Neural cell (in vitro differentiated cells): ENCODE results near the gene ZNF331.

Experiments used
- CTCF ChIP-seq: fragments of 450-650 bp; IDR thresholded peaks from 2 replicates; pipeline ENCODE4 v1.5.1; 2014; ENCODE audit warnings: antibody characterized with exemption, mild to moderate bottlenecking, moderate library complexity; ENCODE audit not compliant: poor library complexity, severe bottlenecking
- EP300 ChIP-seq: fragments of 450-650 bp; conservative IDR thresholded peaks from 2 replicates; pipeline ENCODE4 v1.6.1; 2014; ENCODE audit warnings: antibody characterized with exemption, mild to moderate bottlenecking, moderate library complexity; ENCODE audit not compliant: poor library complexity, severe bottlenecking
- EZH2 ChIP-seq: fragments of 200-600, 300-800 bp; shearing (Covaris generic), sonication (generic); IDR thresholded peaks from 2 replicates; pipeline ENCODE4 v1.6.1; 2014; ENCODE audit warnings: antibody characterized with exemption, low read length, borderline replicate concordance, mild to moderate bottlenecking; ENCODE audit not compliant: insufficient read depth, poor library complexity, severe bottlenecking
- MXI1 ChIP-seq: fragments of 450-650 bp; conservative IDR thresholded peaks from 2 replicates; pipeline ENCODE4 v1.6.1; 2014; ENCODE audit warnings: antibody characterized with exemption, mild to moderate bottlenecking; ENCODE audit not compliant: poor library complexity, severe bottlenecking
- POLR2AphosphoS5 ChIP-seq: IDR thresholded peaks from 2 replicates; pipeline ENCODE4 v1.6.1; 2012
- RAD21 ChIP-seq: fragments of 450-650 bp; conservative IDR thresholded peaks from 2 replicates; pipeline ENCODE4 v1.6.1; 2014; ENCODE audit warnings: antibody characterized with exemption, mild to moderate bottlenecking, moderate library complexity
- REST ChIP-seq: IDR thresholded peaks from 2 replicates; pipeline ENCODE4 v1.6.1; 2012; ENCODE audit warnings: borderline replicate concordance
- TAF1 ChIP-seq: IDR thresholded peaks from 2 replicates; pipeline ENCODE4 v1.6.1; 2012; ENCODE audit warnings: low read depth

- TF ChIP-seq CTCF (no peak), POLR2AphosphoS5 (no peak), TAF1 (no peak), EZH2 (no peak), RAD21 (no peak), REST (no peak), EP300 (no peak), MXI1 (no peak)
Observed at GRCh38 chr19:53581871-53582279, 43.9 kb downstream of the ZNF331 start.
